Right ventricle myocardium inferior (tissue), 1 donor: ENCODE results near the gene SPATA33. TPM values are rescaled to one million over a fixed set of nuclear protein-coding genes. Genes with fewer than 3 reads are reported as not detected.

ENCODE experiments used
- ATAC-seq: fragments of 200-7000 bp; cut with Tn5 transposase; one replicate; pipeline ENCODE4 v1.9.1; 2020; ENCODE audit warnings: mild to moderate bottlenecking, moderate library complexity
- DNase-seq: peaks from one replicate; pipeline ENCODE4 v3.0.0; 2021; ENCODE audit errors: missing footprints
- intact Hi-C: fragments of 100-400 bp; cut with DNase I; formaldehyde crosslinking; loops from one replicate; pipeline ENCODE4 v1.11.0; 2022
- total RNA-seq: library from RNA; stranded (reverse); fragmentation: NEBNext Ultra II Directional; extraction: Animal tissue kit (Norgen Biotek cat#: 25700); gene quantifications from one replicate; pipeline ENCODE4 v1.2.1, GENCODE V29; 2021
- donor health status: DM: no; HTN: yes; CAD: no; lungs with severe emphysema.

SPATA33 gene
- total RNA-seq, 1 donor from 2014 or later: 1.6 TPM

DNA sequence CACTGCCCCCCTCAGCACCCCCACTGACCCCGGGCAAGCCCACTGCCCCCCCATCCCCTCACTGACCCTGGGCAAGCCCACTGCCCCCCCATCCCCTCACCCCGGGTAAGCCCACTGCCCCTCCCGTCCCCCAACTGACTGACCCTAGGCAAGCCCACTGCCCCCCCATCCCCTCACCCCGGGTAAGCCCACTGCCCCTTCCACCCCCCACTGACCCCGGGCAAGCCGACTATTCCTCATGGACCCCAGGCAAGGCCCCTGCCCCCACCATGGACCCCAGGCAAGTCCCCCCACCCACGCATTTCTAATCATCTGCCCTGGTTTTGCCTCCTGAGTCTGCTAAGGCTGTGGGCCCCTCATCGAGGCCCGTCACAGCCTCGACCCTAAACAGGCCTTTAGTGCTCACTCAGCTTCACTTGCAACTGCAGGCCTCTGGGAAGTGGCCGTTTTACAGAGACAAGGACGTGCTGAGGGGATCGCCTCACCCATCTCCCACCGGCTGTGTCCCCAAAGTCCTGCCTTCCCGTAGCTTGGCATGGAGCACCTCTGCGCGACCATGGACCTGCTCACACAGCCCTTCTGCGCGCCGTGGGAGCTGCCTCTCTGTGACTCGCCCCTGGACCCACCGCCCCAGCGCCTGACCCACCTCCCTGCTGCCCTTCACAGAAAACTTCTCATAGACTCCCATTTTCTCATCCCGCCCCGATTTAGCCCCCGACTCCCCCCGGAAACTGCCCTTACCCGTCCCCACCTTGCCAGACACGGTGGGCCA is 59.5 kb downstream of the SPATA33 start:
- ATAC-seq (no peak), DNase-seq (no peak)
- intact Hi-C loops: no loop called here

DNA sequence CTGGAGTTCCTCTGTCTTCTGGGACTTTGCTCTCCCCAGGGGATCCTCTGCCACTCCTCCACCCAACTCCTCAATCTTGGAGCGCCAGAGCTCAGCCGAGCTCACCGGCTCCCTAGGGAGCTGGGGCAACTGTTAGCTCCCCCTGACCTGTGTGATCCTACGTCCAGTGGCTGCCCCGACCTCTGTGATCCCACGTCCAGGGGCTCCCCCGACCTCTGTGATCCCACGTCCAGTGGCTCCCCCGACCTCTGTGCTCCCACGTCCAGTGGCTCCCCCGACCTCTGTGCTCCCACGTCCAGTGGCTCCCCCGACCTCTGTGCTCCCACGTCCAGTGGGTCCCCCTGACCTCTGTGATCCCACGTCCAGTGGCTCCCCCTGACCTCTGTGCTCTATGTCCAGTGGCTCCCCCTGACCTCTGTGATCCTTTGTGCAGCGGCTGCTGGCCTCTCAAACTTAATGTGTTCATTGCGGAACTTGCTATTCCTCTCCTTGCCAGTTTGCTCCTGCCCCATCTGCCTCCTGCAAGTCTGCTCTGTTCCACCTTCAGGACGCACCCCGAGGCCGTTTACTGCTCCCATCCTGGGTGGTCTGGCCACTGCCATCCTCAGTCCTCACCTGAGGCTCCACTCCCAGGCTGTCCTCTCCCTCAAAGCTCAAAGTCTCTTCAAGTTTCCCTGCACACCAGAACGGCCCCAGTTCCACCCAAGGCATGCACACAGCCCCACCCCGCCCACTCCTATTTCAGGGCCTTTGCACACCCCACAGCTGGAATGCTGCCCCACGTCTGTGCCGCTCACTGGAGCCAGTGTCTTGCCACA is 60.3 kb downstream of the SPATA33 start:
- intact Hi-C loops: no loop called here
- ATAC-seq (no peak), DNase-seq (no peak)

Other genes with a start within 250 kb of the SPATA33 start
- gene ANKRD11, start 167.3 kb upstream of the SPATA33 start, total RNA-seq: 64.9 TPM
- gene SPG7, start 149.4 kb upstream of the SPATA33 start, total RNA-seq: 96.1 TPM
- gene RPL13, start 97.2 kb upstream of the SPATA33 start, total RNA-seq: 1,162 TPM
- not detected for gene CPNE7, start 82.1 kb upstream of the SPATA33 start, total RNA-seq
- not detected for gene DPEP1, start 44.2 kb upstream of the SPATA33 start, total RNA-seq
- gene CHMP1A, start 128 bp upstream of the SPATA33 start, total RNA-seq: 40.6 TPM
- 21.9 TPM for gene CDK10, start 28.9 kb downstream of the SPATA33 start, total RNA-seq
- gene SPATA2L, start 43.9 kb downstream of the SPATA33 start, total RNA-seq: 3.4 TPM
- gene VPS9D1, start 63.1 kb downstream of the SPATA33 start, total RNA-seq: 11.1 TPM
- 10.6 TPM for gene ZNF276, start 63.7 kb downstream of the SPATA33 start, total RNA-seq
- gene FANCA, start 158.8 kb downstream of the SPATA33 start, total RNA-seq: 2.8 TPM
- 0.54 TPM for gene SPIRE2, start 170.6 kb downstream of the SPATA33 start, total RNA-seq
- gene TCF25, start 215.8 kb downstream of the SPATA33 start, total RNA-seq: 82.2 TPM